ENCODE data around the gene FRMD6. TPM values are rescaled to one million over a fixed set of nuclear protein-coding genes. Genes with fewer than 3 reads are reported as not detected.

Gene FRMD6
- total RNA-seq, 1 experiment from 2014 or later = 9.6 TPM

GRCh38 chr14:51661504-51661903 lies 9.8 kb downstream of the FRMD6 start:
- DNase-seq = no peak
- no peak overlapping the region for H2BK5ac ChIP-seq (ENCODE audit: insufficient read length, low read length)
- H3K27ac Mint-ChIP-seq = no peak overlapping the region
- H3T11ph ChIP-seq (ENCODE audit: low read length) = no peak overlapping the region
- H2BK120ac ChIP-seq (ENCODE audit: low read depth, low read length, poor library complexity, severe bottlenecking) = no peak overlapping the region
- no peak overlapping the region for H3K14ac ChIP-seq (ENCODE audit: insufficient read depth, low read length)
- H3K56ac ChIP-seq (ENCODE audit: insufficient read length, low read depth, low read length) = no peak overlapping the region
- H3K27me3 ChIP-seq (ENCODE audit: insufficient read depth, low read length) = no peaks in the 10 kb centered on the region
- H2AK5ac ChIP-seq (ENCODE audit: insufficient read length, low read length) = no peak overlapping the region
- H3K9me3 Mint-ChIP-seq = peaks cover 3% of the 10 kb centered on the region in 2 experiments; a peak in 2 of 5 replicates
- H3K23ac ChIP-seq (ENCODE audit: insufficient read length, low read depth, low read length) = no peak overlapping the region
- no peak overlapping the region for H2BK15ac ChIP-seq (ENCODE audit: low read depth, low read length)
- peaks cover 2 to 11% (median 9%) of the 10 kb centered on the region in 3 experiments; a peak in 4 of 7 replicates for H3K36me3 Mint-ChIP-seq (ENCODE audit: insufficient read depth in 1 of 3, low read depth in 3 of 3)
- no peaks in the 10 kb centered on the region for H3K9me3 ChIP-seq (ENCODE audit: control insufficient read depth, low read depth, low read length)
- peaks cover 6% of the 10 kb centered on the region; the same call in 1 of the 2 replicates for H3K4me1 ChIP-seq (ENCODE audit: insufficient read depth, low read length)
- no peak overlapping the region for H4K8ac ChIP-seq (replicated peaks; ENCODE audit: insufficient read length, low read depth, low read length)
- no peak overlapping the region for H2BK12ac ChIP-seq (ENCODE audit: insufficient read length, low read depth, low read length)
- H3K4ac ChIP-seq (ENCODE audit: low read depth, low read length) = no peak overlapping the region
- H3K23me2 ChIP-seq (ENCODE audit: insufficient read length, low read depth, low read length, poor library complexity, severe bottlenecking) = no peaks in the 10 kb centered on the region
- H3K9ac ChIP-seq (ENCODE audit: extremely low read depth, insufficient read length, low read length) = no peak overlapping the region
- no peak overlapping the region for H4K5ac ChIP-seq (ENCODE audit: insufficient read length, low read depth, low read length)
- no peak overlapping the region for H3K4me3 Mint-ChIP-seq
- H2BK20ac ChIP-seq (ENCODE audit: low read depth, low read length, poor library complexity, severe bottlenecking) = no peak overlapping the region
- H3K18ac ChIP-seq (ENCODE audit: insufficient read length, low read depth, low read length) = no peak overlapping the region
- peaks cover 3% of the 10 kb centered on the region; the same call in 1 of the 2 replicates for H3K79me2 ChIP-seq (ENCODE audit: insufficient read depth, low read length)
- peaks cover 5% of the 10 kb centered on the region for H3K79me1 ChIP-seq (ENCODE audit: insufficient read depth, low read depth, low read length, poor library complexity, severe bottlenecking)
- no peaks in the 10 kb centered on the region for H4K20me1 ChIP-seq (ENCODE audit: control insufficient read depth, insufficient read depth, insufficient read length)
- H3K27ac ChIP-seq (ENCODE audit: insufficient read length, low read depth, low read length) = no peak overlapping the region
- no peak for TF ChIP-seq CTCF (conservative IDR thresholded peaks at IDR 0.05)
- H2AFZ ChIP-seq (ENCODE audit: low read length) = no peak overlapping the region
- no peak overlapping the region for H3K4me2 ChIP-seq (ENCODE audit: insufficient read depth, insufficient read length, low read length)
- H3K27me3 Mint-ChIP-seq (ENCODE audit: low read depth) = no peaks in the 10 kb centered on the region
- no peak overlapping the region for H4K91ac ChIP-seq (ENCODE audit: insufficient read length, low read depth, low read length)
- peaks cover 6 to 11% of the 10 kb centered on the region in 2 experiments for H3K4me1 Mint-ChIP-seq

All from H9 (cell line).